Measurements from ENCODE around the gene PPTC7.
"Not testable (repeated sequence)": the region's sequence is repeated elsewhere in the genome, so short reads cannot be mapped to it uniquely, and the experiment has no call there.

PPTC7 gene

GRCh38 chr12:110538869-110539622 lies 44.1 kb downstream of the PPTC7 start:
- H3K9me3 Mint-ChIP-seq, result no peaks in the 10 kb centered on the region
- ATAC-seq (no peak), DNase-seq (no peak)
- H3K27me3 Mint-ChIP-seq, result no peaks in the 10 kb centered on the region
- H3K4me3 Mint-ChIP-seq, result no peak overlapping the region
- H3K36me3 Mint-ChIP-seq (ENCODE audit: low read depth), result peaks cover 54% of the 10 kb centered on the region
- H3K27ac Mint-ChIP-seq, result no peak overlapping the region
- peaks cover 34% of the 10 kb centered on the region for H3K4me1 Mint-ChIP-seq

GRCh38 chr12:110537605-110538409 lies 45.3 kb downstream of the PPTC7 start:
- Mint-ChIP-seq H3K9me3 (no peaks in the 10 kb centered on the region), H3K4me1 (peaks cover 33% of the 10 kb centered on the region), H3K27me3 (no peaks in the 10 kb centered on the region), H3K36me3 (ENCODE audit: low read depth) (peaks cover 53% of the 10 kb centered on the region), H3K27ac (no peak overlapping the region), H3K4me3 (no peak overlapping the region)
- DNase-seq (no peak), ATAC-seq (no peak)

GRCh38 chr12:110536834-110537604 lies 46.1 kb downstream of the PPTC7 start:
- peak overlapping the region; percentile 51 for H3K27ac Mint-ChIP-seq
- H3K4me1 Mint-ChIP-seq, result peaks cover 34% of the 10 kb centered on the region
- H3K9me3 Mint-ChIP-seq, result no peaks in the 10 kb centered on the region
- DNase-seq (no peak), ATAC-seq (no peak)
- no peak overlapping the region for H3K4me3 Mint-ChIP-seq
- H3K27me3 Mint-ChIP-seq, result no peaks in the 10 kb centered on the region
- peaks cover 53% of the 10 kb centered on the region for H3K36me3 Mint-ChIP-seq (ENCODE audit: low read depth)

GRCh38 chr12:110534811-110535210 lies 48.3 kb downstream of the PPTC7 start:
- Mint-ChIP-seq H3K27ac (peak overlapping the region; percentile 55), H3K4me1 (peaks cover 49% of the 10 kb centered on the region), H3K4me3 (no peak overlapping the region), H3K36me3 (ENCODE audit: low read depth) (peaks cover 67% of the 10 kb centered on the region), H3K27me3 (no peaks in the 10 kb centered on the region), H3K9me3 (no peaks in the 10 kb centered on the region)
- DNase-seq (no peak), ATAC-seq (no peak)

- no peaks in the 10 kb centered on the region for H3K27me3 Mint-ChIP-seq
- peaks cover 53% of the 10 kb centered on the region for H3K4me1 Mint-ChIP-seq
- no peaks in the 10 kb centered on the region for H3K9me3 Mint-ChIP-seq
- no peak for DNase-seq
- H3K4me3 Mint-ChIP-seq, result no peak overlapping the region
- H3K27ac Mint-ChIP-seq, result no peak overlapping the region
- H3K36me3 Mint-ChIP-seq (ENCODE audit: low read depth), result peaks cover 60% of the 10 kb centered on the region
- no peak for ATAC-seq
These were observed 49.5 kb downstream of the PPTC7 start for GRCh38 chr12:110533607-110534006.

- Mint-ChIP-seq H3K4me3 (no peak overlapping the region), H3K27me3 (no peaks in the 10 kb centered on the region), H3K27ac (no peak overlapping the region), H3K4me1 (peaks cover 50% of the 10 kb centered on the region), H3K36me3 (ENCODE audit: low read depth) (peaks cover 56% of the 10 kb centered on the region), H3K9me3 (no peaks in the 10 kb centered on the region)
- ATAC-seq (no peak), DNase-seq (no peak)
These were observed 50.5 kb downstream of the PPTC7 start for GRCh38 chr12:110532644-110533043.

GRCh38 chr12:110531741-110532333 lies 51.3 kb downstream of the PPTC7 start:
- DNase-seq (no peak), ATAC-seq (peak; percentile 74)
- no peaks in the 10 kb centered on the region for H3K9me3 Mint-ChIP-seq
- H3K4me1 Mint-ChIP-seq, result peaks cover 50% of the 10 kb centered on the region
- H3K36me3 Mint-ChIP-seq (ENCODE audit: low read depth), result peaks cover 50% of the 10 kb centered on the region
- H3K4me3 Mint-ChIP-seq, result peak overlapping the region; percentile 1
- H3K27ac Mint-ChIP-seq, result peak overlapping the region; percentile 33
- H3K27me3 Mint-ChIP-seq, result no peaks in the 10 kb centered on the region

- H3K4me3 Mint-ChIP-seq, result no peak overlapping the region
- H3K36me3 Mint-ChIP-seq (ENCODE audit: low read depth), result peaks cover 44% of the 10 kb centered on the region
- H3K27me3 Mint-ChIP-seq, result no peaks in the 10 kb centered on the region
- no peak overlapping the region for H3K27ac Mint-ChIP-seq
- DNase-seq (no peak), ATAC-seq (no peak)
- H3K4me1 Mint-ChIP-seq, result peaks cover 46% of the 10 kb centered on the region
- H3K9me3 Mint-ChIP-seq, result no peaks in the 10 kb centered on the region
These were observed 52.6 kb downstream of the PPTC7 start for GRCh38 chr12:110530511-110530910.

- Mint-ChIP-seq H3K4me1 (peaks cover 32% of the 10 kb centered on the region), H3K27me3 (no peaks in the 10 kb centered on the region), H3K27ac (no peak overlapping the region), H3K9me3 (no peaks in the 10 kb centered on the region), H3K4me3 (no peak overlapping the region), H3K36me3 (ENCODE audit: low read depth) (peaks cover 30% of the 10 kb centered on the region)
- no peak for ATAC-seq
- no peak for DNase-seq
These were observed 54.8 kb downstream of the PPTC7 start for GRCh38 chr12:110528277-110528839.

- H3K4me1 Mint-ChIP-seq; H3K27ac Mint-ChIP-seq; H3K9me3 Mint-ChIP-seq; H3K36me3 Mint-ChIP-seq (ENCODE audit: low read depth); H3K4me3 Mint-ChIP-seq; DNase-seq; H3K27me3 Mint-ChIP-seq: not testable (repeated sequence)
- ATAC-seq, result peak; percentile 54
These were observed 62.0 kb downstream of the PPTC7 start for GRCh38 chr12:110520876-110521712.

- not testable (repeated sequence) for H3K36me3 Mint-ChIP-seq (ENCODE audit: low read depth); H3K27ac Mint-ChIP-seq; H3K9me3 Mint-ChIP-seq; H3K4me3 Mint-ChIP-seq; ATAC-seq; DNase-seq; H3K27me3 Mint-ChIP-seq; H3K4me1 Mint-ChIP-seq
These were observed 65.1 kb downstream of the PPTC7 start for GRCh38 chr12:110518014-110518413.

- no peaks in the 10 kb centered on the region for H3K9me3 Mint-ChIP-seq
- no peaks in the 10 kb centered on the region for H3K36me3 Mint-ChIP-seq (ENCODE audit: low read depth)
- ATAC-seq (no peak), DNase-seq (no peak)
- no peak overlapping the region for H3K4me3 Mint-ChIP-seq
- H3K27ac Mint-ChIP-seq, result no peak overlapping the region
- peaks cover 1% of the 10 kb centered on the region for H3K4me1 Mint-ChIP-seq
- H3K27me3 Mint-ChIP-seq, result peaks cover 2% of the 10 kb centered on the region
These were observed 66.1 kb downstream of the PPTC7 start for GRCh38 chr12:110516995-110517394.

- H3K36me3 Mint-ChIP-seq (ENCODE audit: low read depth), result no peaks in the 10 kb centered on the region
- no peaks in the 10 kb centered on the region for H3K9me3 Mint-ChIP-seq
- DNase-seq, result no peak
- no peak for ATAC-seq
- H3K4me1 Mint-ChIP-seq, result no peaks in the 10 kb centered on the region
- H3K27me3 Mint-ChIP-seq, result peaks cover 2% of the 10 kb centered on the region
- H3K4me3 Mint-ChIP-seq, result no peak overlapping the region
- H3K27ac Mint-ChIP-seq, result no peak overlapping the region
These were observed 68.8 kb downstream of the PPTC7 start for GRCh38 chr12:110514363-110514762.
